Retina (tissue), 1 donor: ENCODE measurements around the gene FER.
"Not testable (repeated sequence)": the region's sequence is repeated elsewhere in the genome, so short reads cannot be mapped to it uniquely, and the experiment has no call there.

Experiments used
- DNase-seq: peaks from one replicate; pipeline ENCODE4 v3.0.0-alpha.2; 2016

The FER gene

GRCh38 chr5:108801776-108802175, 54.1 kb downstream of the FER start:
- no peak for DNase-seq

DNA sequence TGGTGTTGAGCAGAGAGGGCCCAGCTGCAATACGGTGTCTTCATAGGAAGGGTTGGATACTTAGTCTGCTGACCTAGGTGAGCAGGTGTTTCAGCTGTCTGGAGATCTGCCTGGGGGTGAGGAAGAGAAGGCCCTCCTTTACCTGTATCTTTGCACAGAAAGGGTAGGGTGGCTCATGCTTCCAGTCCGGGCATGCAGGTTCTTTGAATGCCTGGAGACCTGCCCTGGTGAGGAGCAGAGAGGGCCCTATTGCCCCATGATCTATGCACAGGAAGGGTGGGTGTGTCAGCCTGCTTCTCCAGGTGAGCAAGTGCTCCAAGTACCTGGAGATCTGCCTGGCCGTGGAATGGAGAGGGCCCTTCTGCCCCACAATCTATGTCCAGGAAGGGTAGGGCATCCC, 63.0 kb downstream of the FER start:
- DNase-seq: no peak

DNA sequence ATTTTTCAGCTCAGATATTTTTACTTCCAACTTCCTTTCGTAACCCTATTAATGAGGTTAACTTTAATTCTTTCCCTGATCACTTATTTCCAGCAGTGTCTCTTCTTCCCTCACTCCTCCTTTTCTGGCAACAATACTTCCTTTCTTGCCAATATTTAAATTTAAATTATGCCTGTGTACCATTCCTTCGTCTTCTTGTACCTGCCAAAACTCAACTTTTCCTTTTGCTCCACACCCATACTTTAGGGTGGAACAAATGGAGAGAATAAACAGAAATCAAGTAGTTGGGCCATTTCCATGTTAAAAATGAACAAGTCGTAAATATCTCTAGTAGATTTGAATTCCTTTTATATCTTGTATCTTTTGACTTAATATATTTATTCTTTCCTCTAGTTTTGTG, 66.0 kb downstream of the FER start:
- DNase-seq: no peak

GRCh38 chr5:108814551-108814950, 66.9 kb downstream of the FER start:
- no peak for DNase-seq

- no peak for DNase-seq
Measured at GRCh38 chr5:108818613-108819272, 71.0 kb downstream of the FER start.

DNA sequence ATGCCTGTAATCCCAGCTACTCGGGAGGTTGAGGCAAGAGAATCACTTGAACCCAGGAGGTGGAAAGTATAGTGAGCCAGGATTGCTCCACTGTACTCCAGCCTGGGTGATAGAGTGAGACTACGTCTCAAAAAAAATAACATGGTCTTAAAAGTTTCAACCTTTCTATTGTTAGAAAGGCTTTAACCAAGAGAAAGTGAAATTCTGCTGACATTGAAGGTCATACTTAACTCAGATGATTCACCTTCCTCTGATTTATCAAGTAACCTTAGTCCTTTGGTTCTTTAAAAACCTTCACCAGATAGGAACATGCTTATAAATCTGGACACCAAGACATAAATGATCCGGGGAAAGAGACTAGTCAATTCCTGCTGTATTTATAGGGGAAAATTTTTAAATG, 73.3 kb downstream of the FER start:
- DNase-seq: no peak

- DNase-seq: no peak
Measured at GRCh38 chr5:108822211-108822947, 74.7 kb downstream of the FER start.

DNA sequence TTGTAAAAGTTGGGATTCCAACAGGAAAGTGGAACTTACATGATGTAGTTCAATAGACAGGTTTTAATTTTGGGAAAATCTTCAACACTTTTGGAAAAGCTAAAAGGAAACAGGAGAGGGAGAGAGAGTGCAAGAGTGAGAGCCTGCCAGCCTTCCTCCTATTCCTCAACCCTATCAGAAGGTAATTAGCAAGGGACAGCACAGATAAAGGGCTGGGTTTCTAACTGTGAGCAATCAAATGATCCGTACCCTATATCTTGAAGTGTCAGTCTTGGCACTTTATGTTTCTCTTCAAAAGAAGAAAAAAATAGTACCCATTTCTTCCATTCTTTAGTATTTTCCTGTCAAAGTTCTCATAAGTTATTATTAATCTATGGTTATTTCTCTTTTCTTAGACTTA, 79.4 kb downstream of the FER start:
- DNase-seq: no peak

DNA sequence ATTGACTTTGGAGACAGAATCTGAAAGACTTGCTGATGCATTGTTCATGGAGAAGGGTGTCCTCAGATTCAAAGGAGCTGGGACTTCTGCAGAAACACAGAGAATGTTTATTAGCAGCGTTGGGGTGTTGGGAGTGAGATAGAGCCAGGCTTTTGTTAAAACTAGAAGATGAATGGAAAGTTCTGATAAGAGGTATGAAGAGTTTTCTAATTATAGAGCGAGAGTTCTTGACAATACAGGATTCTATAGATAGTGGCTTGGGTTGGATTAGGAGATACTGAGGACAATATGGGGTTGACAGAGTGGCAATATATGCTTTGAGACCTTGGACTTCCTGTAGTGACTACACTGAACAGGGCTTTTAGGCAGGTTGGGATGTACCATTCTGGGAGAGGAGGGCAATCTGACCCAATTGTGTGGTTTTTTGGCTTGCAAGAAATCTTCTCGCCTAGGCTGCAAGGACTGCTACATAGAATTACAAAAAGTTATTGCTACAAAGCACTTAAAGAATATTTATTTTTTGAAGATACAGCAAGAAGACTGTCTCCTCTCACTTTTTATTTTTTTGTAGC, 83.1 kb downstream of the FER start:
- no peak for DNase-seq

- no peak for DNase-seq
Measured at GRCh38 chr5:108836492-108836891, 88.8 kb downstream of the FER start.

DNA sequence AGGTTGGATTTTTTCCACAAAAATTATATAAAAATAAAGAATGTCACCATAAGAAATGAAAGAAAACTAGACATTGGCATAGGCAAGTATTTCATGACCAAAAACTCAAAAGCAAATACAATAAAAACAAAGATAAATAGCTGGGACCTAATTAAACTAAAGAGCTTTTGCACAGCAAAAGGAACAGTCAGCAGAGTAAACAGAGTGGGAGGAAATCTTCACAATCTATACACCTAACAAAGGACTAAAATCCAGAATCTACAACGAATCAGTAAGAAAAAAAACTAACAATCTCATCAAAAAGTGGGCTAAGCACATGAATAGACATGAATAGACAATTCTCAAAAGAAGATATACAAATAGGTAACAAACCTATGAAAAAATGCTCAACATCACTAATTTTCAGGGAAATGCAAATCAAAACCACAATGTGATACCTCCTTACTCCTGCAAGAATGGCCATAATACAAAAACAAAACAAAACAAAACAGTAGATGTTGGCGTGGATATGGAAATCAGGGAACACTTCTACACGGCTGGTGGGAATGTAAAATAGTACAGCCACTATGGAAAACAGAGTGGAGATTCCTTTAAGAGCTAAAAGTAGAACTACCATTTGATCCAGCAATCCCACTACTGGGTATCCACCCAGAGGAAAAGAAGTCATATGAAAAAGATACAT, 94.7 kb downstream of the FER start:
- not testable (repeated sequence) for DNase-seq

- not testable (repeated sequence) for DNase-seq
Measured at GRCh38 chr5:108851129-108851528, 103.4 kb downstream of the FER start.

DNA sequence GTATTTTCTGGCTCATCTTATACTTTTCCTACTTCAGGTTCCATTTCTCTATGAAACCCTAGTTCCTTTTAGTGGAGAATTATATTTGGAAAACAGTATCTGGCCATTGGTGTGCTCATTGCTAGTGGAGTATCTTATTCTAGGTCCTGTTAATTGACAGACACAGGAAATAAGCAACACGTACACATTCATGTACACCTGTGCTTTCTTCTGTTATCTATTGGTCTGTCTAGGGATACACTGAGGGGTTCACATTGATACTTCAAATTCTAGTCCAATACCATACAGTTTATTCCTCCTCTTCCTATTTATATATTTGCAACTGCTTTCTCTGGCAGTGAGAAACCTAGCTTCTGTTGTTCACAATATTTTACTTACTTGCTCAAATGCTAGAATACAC, 110.2 kb downstream of the FER start:
- DNase-seq: no peak

GRCh38 chr5:108858959-108859358, 111.3 kb downstream of the FER start:
- DNase-seq: no peak

GRCh38 chr5:108862211-108862610, 114.5 kb downstream of the FER start:
- no peak for DNase-seq

GRCh38 chr5:108866097-108866496, 118.4 kb downstream of the FER start:
- DNase-seq: not testable (repeated sequence)

- no peak for DNase-seq
Measured at GRCh38 chr5:108867656-108868055, 120.0 kb downstream of the FER start.

GRCh38 chr5:108869066-108869465, 121.4 kb downstream of the FER start:
- no peak for DNase-seq

DNA sequence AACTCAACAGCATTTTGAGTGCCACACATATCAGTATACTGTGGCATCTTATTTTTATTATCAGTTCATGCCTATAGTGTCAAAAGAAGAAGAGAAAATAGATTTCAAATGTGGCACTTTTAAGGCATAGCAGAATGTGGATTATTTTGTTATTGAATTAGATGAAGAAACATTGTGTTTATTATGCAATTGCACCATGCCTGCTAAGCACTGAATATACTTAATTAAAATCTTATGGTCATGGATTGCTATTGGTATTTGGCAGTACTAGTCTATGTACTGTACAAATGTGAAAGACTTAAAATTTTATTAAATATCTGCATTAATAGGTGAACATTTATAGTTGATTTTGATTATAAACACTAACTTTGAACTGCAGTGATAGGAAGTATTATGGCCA, 128.8 kb downstream of the FER start:
- DNase-seq: no peak

DNA sequence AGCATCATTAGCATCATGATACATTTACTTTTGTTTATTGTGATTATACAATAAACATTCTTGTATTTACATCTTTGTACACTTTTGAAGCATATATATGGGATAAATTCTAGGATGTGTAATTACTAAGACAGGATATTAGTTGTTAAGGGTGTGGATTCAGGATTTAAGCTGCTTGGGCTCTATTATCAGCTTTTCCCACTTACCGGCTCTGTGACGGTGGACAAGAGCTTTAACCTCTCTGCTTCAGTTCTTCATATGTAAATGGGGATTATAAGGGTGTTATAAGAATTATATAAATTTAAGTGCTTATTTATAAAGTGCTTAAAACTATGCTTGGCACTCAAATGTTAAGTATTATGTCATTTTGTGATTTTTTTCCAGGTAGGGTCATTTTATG, 131.1 kb downstream of the FER start:
- DNase-seq: no peak

DNA sequence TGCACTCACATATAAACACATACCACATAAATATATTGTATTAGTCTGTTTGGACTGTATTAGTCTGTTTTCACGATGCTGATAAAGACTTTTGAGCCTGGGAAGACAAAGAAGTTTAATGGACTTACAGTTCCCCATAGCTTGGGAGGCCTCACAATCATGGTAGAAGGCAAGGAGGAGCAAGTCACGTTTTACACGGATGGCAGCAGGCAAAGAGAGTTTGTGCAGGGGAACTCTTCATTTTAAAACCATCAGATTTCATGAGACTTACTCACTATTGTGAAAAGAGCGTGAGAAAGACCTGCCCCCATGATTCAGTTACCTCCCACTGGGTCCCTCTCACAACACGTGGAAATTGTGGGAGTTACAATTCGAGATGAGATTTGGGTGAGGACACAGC, 133.4 kb downstream of the FER start:
- no peak for DNase-seq

GRCh38 chr5:108884736-108885135, 137.0 kb downstream of the FER start:
- DNase-seq: no peak

GRCh38 chr5:108898257-108898656, 150.6 kb downstream of the FER start:
- no peak for DNase-seq

- no peak for DNase-seq
Measured at GRCh38 chr5:108898707-108899106, 151.0 kb downstream of the FER start.
